ENCODE data around the gene ABCD2.

DNA sequence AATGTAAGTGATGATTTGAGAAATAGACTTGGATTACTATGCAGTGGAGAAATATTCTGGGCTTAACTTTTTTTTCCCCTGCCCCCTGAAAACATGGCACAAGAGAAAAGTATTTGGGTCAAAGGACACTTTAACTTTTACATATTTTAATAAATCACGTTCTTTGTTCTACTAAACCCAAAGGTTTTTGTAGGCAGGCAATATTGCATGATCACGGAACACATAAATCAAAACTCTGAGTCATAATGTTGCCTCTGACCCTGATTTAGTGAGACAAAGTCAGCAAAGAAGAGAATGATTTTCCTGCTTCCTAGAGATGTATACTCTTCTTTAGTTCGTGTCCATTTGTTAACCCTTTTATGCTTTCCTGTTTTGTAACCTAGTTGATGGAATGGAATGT is 38.0 kb downstream of the ABCD2 start:
- TF ChIP-seq SP1 (IDR thresholded peaks at IDR 0.05), result no peak
- no peak for TF ChIP-seq FOXM1 (IDR thresholded peaks at IDR 0.05; ENCODE audit: borderline replicate concordance)
- TF ChIP-seq BHLHE40 (IDR thresholded peaks at IDR 0.05; ENCODE audit: borderline replicate concordance), result no peak
- TF ChIP-seq FOXK2 (IDR thresholded peaks at IDR 0.05), result no peak
- TF ChIP-seq TARDBP (IDR thresholded peaks at IDR 0.05), result no peak

All from HEK293T (cell line).